H9 (cell line): Measurements from ENCODE around the gene RAB9A. TPM values are rescaled to one million over a fixed set of nuclear protein-coding genes. Genes with fewer than 3 reads are reported as not detected.
A peak's percentile ranks its signal among the peaks of the same experiment; 100 is the strongest.

ENCODE experiments used
- DNase-seq: peaks from one replicate; pipeline ENCODE4 v3.0.0-alpha.2; 2017
- H2AFZ ChIP-seq: one replicate; pipeline ENCODE4 v1.6.1; 2013; ENCODE audit warnings: mild to moderate bottlenecking, low read length, control low read depth, moderate library complexity
- H2AK5ac ChIP-seq: 2 replicates; pipeline ENCODE4 v1.6.1; 2013; ENCODE audit warnings: low read length, control low read depth, mixed read lengths; ENCODE audit not compliant: insufficient read length
- H2BK120ac ChIP-seq: one replicate; pipeline ENCODE4 v1.6.1; 2013; ENCODE audit warnings: low read depth, mild to moderate bottlenecking, low read length, control low read depth, inconsistent platforms; ENCODE audit not compliant: poor library complexity, severe bottlenecking
- H2BK12ac ChIP-seq: 2 replicates; pipeline ENCODE4 v1.6.1; 2013; ENCODE audit warnings: low read length, control low read depth, mixed read lengths, low read depth; ENCODE audit not compliant: insufficient read length
- H2BK15ac ChIP-seq: 2 replicates; pipeline ENCODE4 v1.6.1; 2013; ENCODE audit warnings: low read depth, low read length, control low read depth
- H2BK20ac ChIP-seq: one replicate; pipeline ENCODE4 v1.6.1; 2013; ENCODE audit warnings: low read depth, mild to moderate bottlenecking, low read length, control low read depth, inconsistent platforms; ENCODE audit not compliant: poor library complexity, severe bottlenecking
- H2BK5ac ChIP-seq: 2 replicates; pipeline ENCODE4 v1.6.1; 2013; ENCODE audit warnings: low read length, control low read depth, mixed read lengths; ENCODE audit not compliant: insufficient read length
- H3K14ac ChIP-seq: 2 replicates; pipeline ENCODE4 v1.6.1; 2013; ENCODE audit warnings: low read length, control low read depth; ENCODE audit not compliant: insufficient read depth
- H3K18ac ChIP-seq: 2 replicates; pipeline ENCODE4 v1.6.1; 2013; ENCODE audit warnings: low read depth, mild to moderate bottlenecking, mixed read lengths, low read length, control low read depth; ENCODE audit not compliant: insufficient read length
- H3K23ac ChIP-seq: 2 replicates; pipeline ENCODE4 v1.6.1; 2013; ENCODE audit warnings: low read length, control low read depth, mixed read lengths, low read depth; ENCODE audit not compliant: insufficient read length
- H3K23me2 ChIP-seq: 2 replicates; pipeline ENCODE4 v1.6.1; 2013; ENCODE audit warnings: low read depth, mild to moderate bottlenecking, mixed read lengths, low read length, control low read depth; ENCODE audit not compliant: insufficient read length, poor library complexity, severe bottlenecking
- H3K27ac ChIP-seq: 2 replicates; pipeline ENCODE4 v1.5.1; 2013; ENCODE audit warnings: low read length, control low read depth, mixed read lengths, low read depth; ENCODE audit not compliant: insufficient read length
- H3K27me3 ChIP-seq: 2 replicates; pipeline ENCODE4 v1.6.1; 2013; ENCODE audit warnings: low read length, control low read depth, inconsistent platforms; ENCODE audit not compliant: insufficient read depth
- H3K4ac ChIP-seq: 2 replicates; pipeline ENCODE4 v1.6.1; 2013; ENCODE audit warnings: low read depth, mild to moderate bottlenecking, control low read depth, inconsistent platforms, low read length, moderate library complexity
- H3K4me1 ChIP-seq: 2 replicates; pipeline ENCODE4 v1.6.1; 2013; ENCODE audit warnings: low read length, control low read depth, inconsistent platforms; ENCODE audit not compliant: insufficient read depth
- H3K4me2 ChIP-seq: 2 replicates; pipeline ENCODE4 v1.6.1; 2013; ENCODE audit warnings: low read length, control low read depth, mixed read lengths; ENCODE audit not compliant: insufficient read length, insufficient read depth
- H3K56ac ChIP-seq: 2 replicates; pipeline ENCODE4 v1.6.1; 2013; ENCODE audit warnings: low read depth, mild to moderate bottlenecking, mixed read lengths, low read length, control low read depth; ENCODE audit not compliant: insufficient read length
- H3K79me1 ChIP-seq: 2 replicates; pipeline ENCODE4 v1.6.1; 2013; ENCODE audit warnings: low read depth, mild to moderate bottlenecking, moderate library complexity, low read length, control low read depth, inconsistent platforms; ENCODE audit not compliant: insufficient read depth, poor library complexity, severe bottlenecking
- H3K79me2 ChIP-seq: 2 replicates; pipeline ENCODE4 v1.6.1; 2013; ENCODE audit warnings: low read length, control low read depth, inconsistent platforms; ENCODE audit not compliant: insufficient read depth
- H3K9ac ChIP-seq: 2 replicates; pipeline ENCODE4 v1.6.1; 2013; ENCODE audit warnings: low read length, control low read depth, mixed read lengths; ENCODE audit not compliant: insufficient read length; ENCODE audit errors: extremely low read depth
- H3K9me3 ChIP-seq: one replicate; pipeline ENCODE4 v1.6.1; 2013; ENCODE audit warnings: low read depth, low read length, inconsistent platforms; ENCODE audit not compliant: control insufficient read depth
- H3T11ph ChIP-seq: one replicate; pipeline ENCODE4 v1.6.1; 2013; ENCODE audit warnings: mild to moderate bottlenecking, low read length, control low read depth, inconsistent platforms
- H4K20me1 ChIP-seq: one replicate; pipeline ENCODE4 v1.6.1; 2013; ENCODE audit not compliant: control insufficient read depth, insufficient read length, insufficient read depth
- H4K5ac ChIP-seq: 2 replicates; pipeline ENCODE4 v1.6.1; 2013; ENCODE audit warnings: low read depth, mild to moderate bottlenecking, mixed read lengths, low read length, control low read depth; ENCODE audit not compliant: insufficient read length
- H4K8ac ChIP-seq: replicated peaks from 2 replicates; pipeline ENCODE4 v1.6.1; 2013; ENCODE audit warnings: low read length, control low read depth, mixed read lengths, low read depth; ENCODE audit not compliant: insufficient read length
- H4K91ac ChIP-seq: 2 replicates; pipeline ENCODE4 v1.6.1; 2013; ENCODE audit warnings: low read depth, mild to moderate bottlenecking, moderate library complexity, mixed read lengths, low read length, control low read depth; ENCODE audit not compliant: insufficient read length
- H3K27ac Mint-ChIP-seq, 3 experiments: 2 replicates in 2 of 3; 3 replicates in 1 of 3; pipeline ENCODE4 v1.8.0; 2020 to 2021; ENCODE audit warnings: mixed read lengths in 3 of 3, mild to moderate bottlenecking in 1 of 3, moderate library complexity in 1 of 3
- H3K27me3 Mint-ChIP-seq: 2 replicates; pipeline ENCODE4 v1.8.0; 2021; ENCODE audit warnings: low read depth, mild to moderate bottlenecking, moderate library complexity, mixed read lengths
- H3K36me3 Mint-ChIP-seq, 3 experiments: 2 replicates in 2 of 3; 3 replicates in 1 of 3; pipeline ENCODE4 v1.8.0; 2020 to 2021; ENCODE audit warnings: low read depth in 3 of 3, mixed read lengths in 3 of 3; ENCODE audit not compliant: insufficient read depth in 1 of 3
- H3K4me1 Mint-ChIP-seq, 2 experiments: 2 replicates each; pipeline ENCODE4 v1.8.0; 2020; ENCODE audit warnings: mixed read lengths in 2 of 2
- H3K4me3 Mint-ChIP-seq, 2 experiments: 2 replicates in 1 of 2; 3 replicates in 1 of 2; pipeline ENCODE4 v1.8.0; 2020 to 2021; ENCODE audit warnings: mild to moderate bottlenecking in 2 of 2, mixed read lengths in 2 of 2, moderate library complexity in 1 of 2
- H3K9me3 Mint-ChIP-seq, 2 experiments: 2 replicates in 1 of 2; 3 replicates in 1 of 2; pipeline ENCODE4 v1.8.0; 2020; ENCODE audit warnings: mild to moderate bottlenecking in 2 of 2, mixed read lengths in 2 of 2, moderate library complexity in 1 of 2
- WGBS: extraction: QIAGEN DNeasy Blood & Tissue Kit; methylation state at CpG from one replicate; pipeline ENCODE4 v1.1.7; 2013; ENCODE audit warnings: missing lambda C conversion rate, low lambda C conversion rate, mixed read lengths; ENCODE audit not compliant: insufficient read length; ENCODE audit errors: extremely low coverage; 5-methylcytosine and 5-hydroxymethylcytosine counted together
- total RNA-seq: library from RNA; stranded (reverse); gene quantifications from 2 replicates; pipeline ENCODE4 v1.2.1, GENCODE V29; 2021
- TF ChIP-seq, protein P1 (sequence below): fragments of 200-600 bp; sonication (generic); conservative IDR thresholded peaks from 3 replicates; pipeline ENCODE4 v1.8.0; 2021; ENCODE audit warnings: antibody characterized with exemption, mild to moderate bottlenecking

Gene RAB9A
- total RNA-seq, 1 experiment from 2014 or later = 21.3 TPM

DNA sequence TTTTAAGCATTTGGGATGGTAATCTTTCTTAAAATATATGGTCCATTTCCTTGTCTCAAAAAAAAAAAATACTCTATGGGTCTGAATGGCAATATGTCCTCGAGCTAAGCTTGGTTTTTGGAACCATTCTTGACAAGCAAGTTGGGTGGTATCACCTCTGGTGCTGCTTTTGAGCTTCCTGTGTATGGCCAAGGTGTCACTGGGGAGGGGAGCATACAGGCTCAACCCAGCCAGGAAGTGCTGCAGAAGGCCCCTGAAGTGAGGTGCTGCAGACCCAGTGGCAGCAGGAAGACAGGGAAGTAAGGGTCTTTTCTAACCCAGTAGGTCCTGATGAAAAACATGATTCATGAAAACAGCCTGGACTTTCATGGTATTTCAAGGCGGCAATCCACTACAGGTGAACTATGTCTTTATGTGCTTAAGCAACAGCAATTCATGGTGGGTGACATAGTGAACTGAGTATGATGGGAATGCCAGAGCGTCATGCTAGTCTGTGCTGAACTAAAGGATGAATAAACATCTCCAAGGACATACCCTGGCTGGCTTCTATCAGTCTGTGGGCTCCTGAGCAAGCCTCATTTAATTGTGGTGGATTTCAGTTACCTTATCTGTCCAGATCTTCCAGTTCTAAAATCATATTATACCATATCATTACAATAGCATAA, 30.4 kb downstream of the RAB9A start:
- no peak overlapping the region for H3K18ac ChIP-seq
- H4K5ac ChIP-seq = no peak overlapping the region
- H2BK120ac ChIP-seq = no peak overlapping the region
- no peak overlapping the region for H3K56ac ChIP-seq
- H4K20me1 ChIP-seq = no peaks in the 10 kb centered on the region
- H3K23ac ChIP-seq = no peak overlapping the region
- H3K9me3 Mint-ChIP-seq = peaks cover 26 to 45% of the 10 kb centered on the region in 2 experiments
- H3K4me3 Mint-ChIP-seq = no peak overlapping the region
- H2BK20ac ChIP-seq = no peak overlapping the region
- H4K8ac ChIP-seq = no peak overlapping the region
- H3K36me3 Mint-ChIP-seq = peaks cover 13 to 68% (median 36%) of the 10 kb centered on the region in 3 experiments
- H2BK12ac ChIP-seq = no peak overlapping the region
- H3K79me2 ChIP-seq = peaks cover 4% of the 10 kb centered on the region; the same call in 1 of the 2 replicates
- H3K4me1 Mint-ChIP-seq = no peaks in the 10 kb centered on the region
- H3K27me3 Mint-ChIP-seq = no peaks in the 10 kb centered on the region
- no peak overlapping the region for H2BK15ac ChIP-seq
- no peaks in the 10 kb centered on the region for H3K4me1 ChIP-seq
- H3K9me3 ChIP-seq = no peaks in the 10 kb centered on the region
- H3K4me2 ChIP-seq = no peak overlapping the region
- no peak overlapping the region for H3K9ac ChIP-seq
- no peak overlapping the region for H3K27ac ChIP-seq
- no peak overlapping the region for H2AK5ac ChIP-seq
- no peak overlapping the region for H3K4ac ChIP-seq
- TF ChIP-seq, protein P1, sequence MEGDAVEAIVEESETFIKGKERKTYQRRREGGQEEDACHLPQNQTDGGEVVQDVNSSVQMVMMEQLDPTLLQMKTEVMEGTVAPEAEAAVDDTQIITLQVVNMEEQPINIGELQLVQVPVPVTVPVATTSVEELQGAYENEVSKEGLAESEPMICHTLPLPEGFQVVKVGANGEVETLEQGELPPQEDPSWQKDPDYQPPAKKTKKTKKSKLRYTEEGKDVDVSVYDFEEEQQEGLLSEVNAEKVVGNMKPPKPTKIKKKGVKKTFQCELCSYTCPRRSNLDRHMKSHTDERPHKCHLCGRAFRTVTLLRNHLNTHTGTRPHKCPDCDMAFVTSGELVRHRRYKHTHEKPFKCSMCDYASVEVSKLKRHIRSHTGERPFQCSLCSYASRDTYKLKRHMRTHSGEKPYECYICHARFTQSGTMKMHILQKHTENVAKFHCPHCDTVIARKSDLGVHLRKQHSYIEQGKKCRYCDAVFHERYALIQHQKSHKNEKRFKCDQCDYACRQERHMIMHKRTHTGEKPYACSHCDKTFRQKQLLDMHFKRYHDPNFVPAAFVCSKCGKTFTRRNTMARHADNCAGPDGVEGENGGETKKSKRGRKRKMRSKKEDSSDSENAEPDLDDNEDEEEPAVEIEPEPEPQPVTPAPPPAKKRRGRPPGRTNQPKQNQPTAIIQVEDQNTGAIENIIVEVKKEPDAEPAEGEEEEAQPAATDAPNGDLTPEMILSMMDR = no peak
- peak overlapping the region in 1 of 3 experiments; percentile 44; a peak in 2 of 7 replicates for H3K27ac Mint-ChIP-seq
- H3K79me1 ChIP-seq = peaks cover 3% of the 10 kb centered on the region
- no peaks in the 10 kb centered on the region for H3K27me3 ChIP-seq
- H3K23me2 ChIP-seq = no peaks in the 10 kb centered on the region
- no CpG with 5 or more reads among the region's 3 CpGs for WGBS
- H3K14ac ChIP-seq = no peak overlapping the region
- H4K91ac ChIP-seq = no peak overlapping the region
- no peak for DNase-seq
- H2AFZ ChIP-seq = no peak overlapping the region
- H2BK5ac ChIP-seq = no peak overlapping the region
- H3T11ph ChIP-seq = no peak overlapping the region
